ENCODE results near the gene TGM6.

The TGM6 gene

DNA sequence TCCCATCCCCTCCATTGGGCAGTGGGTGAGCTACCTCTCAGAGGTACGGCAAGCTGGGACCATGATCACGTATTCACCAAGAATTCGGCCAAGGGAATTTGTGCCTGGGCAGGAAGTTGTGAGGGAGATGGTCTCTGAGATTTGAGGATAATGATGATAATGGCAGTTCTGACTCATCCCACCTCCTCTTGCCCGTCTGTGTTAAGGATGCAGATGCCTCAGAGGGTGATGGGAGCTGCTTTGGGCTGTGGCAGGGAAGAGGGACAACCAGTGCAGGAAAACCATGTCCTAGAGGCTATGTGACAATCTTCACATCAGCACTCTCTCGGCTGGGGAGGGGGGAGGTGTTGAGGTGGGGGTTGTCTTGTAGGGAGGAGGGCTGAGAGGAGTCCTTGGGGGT is 4.3 kb downstream of the TGM6 start:
- no peak for TF ChIP-seq CTCF (IDR thresholded peaks at IDR 0.05; ENCODE audit: insufficient read depth, low read length, poor library complexity, severe bottlenecking)
- DNase-seq (ENCODE audit: extremely low read depth, insufficient read length), result no peak
- Histone ChIP-seq H3K36me3 (ENCODE audit: control insufficient read depth, insufficient read depth, low read length) (no peaks in the 10 kb centered on the region), H3K27me3 (replicated peaks; ENCODE audit: control insufficient read depth, insufficient read depth, low read length) (no peaks in the 10 kb centered on the region), H3K4me3 (replicated peaks; ENCODE audit: low read depth, low read length) (no peak overlapping the region)

GRCh38 chr20:2385496-2385895 is 4.8 kb downstream of the TGM6 start:
- no peak overlapping the region for H3K4me3 ChIP-seq (replicated peaks; ENCODE audit: low read depth, low read length)
- H3K36me3 ChIP-seq (ENCODE audit: control insufficient read depth, insufficient read depth, low read length), result no peaks in the 10 kb centered on the region
- TF ChIP-seq CTCF (IDR thresholded peaks at IDR 0.05; ENCODE audit: insufficient read depth, low read length, poor library complexity, severe bottlenecking), result no peak
- no peaks in the 10 kb centered on the region for H3K27me3 ChIP-seq (replicated peaks; ENCODE audit: control insufficient read depth, insufficient read depth, low read length)
- no peak for DNase-seq (ENCODE audit: extremely low read depth, insufficient read length)

DNA sequence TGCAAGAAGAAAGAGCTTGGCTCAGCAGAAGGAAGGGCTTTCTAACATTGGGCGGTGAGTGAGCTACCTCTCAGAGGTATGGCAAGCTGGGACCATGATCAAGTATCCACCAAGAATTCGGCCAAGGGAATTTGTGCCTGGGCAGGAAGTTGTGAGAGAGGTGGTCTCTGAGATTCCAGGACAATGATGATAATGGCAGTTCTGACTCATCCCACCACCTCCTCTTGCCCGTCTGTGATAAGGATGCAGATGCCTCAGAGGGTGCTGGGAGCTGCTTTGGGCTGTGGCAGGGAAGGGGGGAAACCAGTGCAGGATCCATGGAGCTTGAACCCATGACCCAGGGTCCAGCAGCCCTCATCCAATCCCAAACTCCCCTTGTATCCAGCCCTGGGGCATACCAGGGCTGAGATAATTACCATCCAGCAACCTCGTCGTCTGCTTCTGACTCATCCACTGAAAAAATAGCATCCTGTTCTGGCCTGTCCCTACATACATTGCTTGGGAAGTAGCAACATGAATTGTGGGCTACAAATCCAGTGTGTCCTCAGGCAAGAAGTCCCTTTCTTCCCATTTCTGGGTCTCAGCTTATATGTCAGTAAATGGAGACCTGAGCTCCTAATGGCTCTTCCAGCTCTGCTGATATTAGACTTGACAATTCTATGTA is 5.9 kb downstream of the TGM6 start:
- Histone ChIP-seq H3K4me3 (replicated peaks; ENCODE audit: low read depth, low read length) (no peak overlapping the region), H3K36me3 (ENCODE audit: control insufficient read depth, insufficient read depth, low read length) (no peaks in the 10 kb centered on the region), H3K27me3 (replicated peaks; ENCODE audit: control insufficient read depth, insufficient read depth, low read length) (no peaks in the 10 kb centered on the region)
- TF ChIP-seq CTCF (IDR thresholded peaks at IDR 0.05; ENCODE audit: insufficient read depth, low read length, poor library complexity, severe bottlenecking), result no peak
- no peak for DNase-seq (ENCODE audit: extremely low read depth, insufficient read length)

DNA sequence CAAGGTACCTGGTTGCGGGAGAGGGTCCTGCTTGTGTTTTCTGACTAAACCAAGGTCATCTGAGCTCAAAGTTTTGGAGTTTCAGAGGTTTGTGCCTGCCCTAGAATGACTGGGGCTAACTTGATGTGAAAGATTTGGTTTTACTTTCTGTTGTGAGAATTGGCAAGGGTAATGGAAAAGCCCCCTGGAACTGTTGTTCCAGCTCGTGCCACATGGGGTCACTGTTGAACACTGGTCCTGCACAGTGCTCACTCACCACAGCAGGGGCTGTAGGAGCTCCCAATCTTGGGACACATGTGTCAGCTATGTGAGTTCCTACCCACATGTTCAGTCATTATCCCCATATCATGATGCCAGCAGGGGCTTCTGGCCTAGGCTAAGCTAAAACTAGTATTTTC is 6.5 kb downstream of the TGM6 start:
- TF ChIP-seq CTCF (IDR thresholded peaks at IDR 0.05; ENCODE audit: insufficient read depth, low read length, poor library complexity, severe bottlenecking), result peak; percentile 62
- no peaks in the 10 kb centered on the region for H3K36me3 ChIP-seq (ENCODE audit: control insufficient read depth, insufficient read depth, low read length)
- no peak for DNase-seq (ENCODE audit: extremely low read depth, insufficient read length)
- H3K4me3 ChIP-seq (replicated peaks; ENCODE audit: low read depth, low read length), result no peak overlapping the region
- no peaks in the 10 kb centered on the region for H3K27me3 ChIP-seq (replicated peaks; ENCODE audit: control insufficient read depth, insufficient read depth, low read length)

GRCh38 chr20:2387580-2387979 is 6.9 kb downstream of the TGM6 start:
- no peak for DNase-seq (ENCODE audit: extremely low read depth, insufficient read length)
- Histone ChIP-seq H3K27me3 (replicated peaks; ENCODE audit: control insufficient read depth, insufficient read depth, low read length) (no peaks in the 10 kb centered on the region), H3K36me3 (ENCODE audit: control insufficient read depth, insufficient read depth, low read length) (no peaks in the 10 kb centered on the region), H3K4me3 (replicated peaks; ENCODE audit: low read depth, low read length) (no peak overlapping the region)
- TF ChIP-seq CTCF (IDR thresholded peaks at IDR 0.05; ENCODE audit: insufficient read depth, low read length, poor library complexity, severe bottlenecking), result no peak
